Ovary (tissue), 3 donors: ENCODE data around the gene FBXO9.

Experiments used
- POLR2A ChIP-seq: fragments of 450-650 bp; IDR thresholded peaks from one replicate; pipeline ENCODE4 v1.6.1; 2017; ENCODE audit warnings: antibody characterized with exemption, mild to moderate bottlenecking, moderate library complexity
- TF ChIP-seq, protein P1 (sequence below), 3 donors: fragments of 450-650 bp in 2 of 3; fragments of 200-600 bp in 1 of 3; IDR thresholded peaks; one replicate each; pipeline versions ENCODE4 v1.5.1 to v1.8.0; 2016 to 2022; ENCODE audit warnings: antibody characterized with exemption in 3 of 3, mild to moderate bottlenecking in 1 of 3
- donor health status: DM: no; HTN: no; CAD: no.

DNA sequence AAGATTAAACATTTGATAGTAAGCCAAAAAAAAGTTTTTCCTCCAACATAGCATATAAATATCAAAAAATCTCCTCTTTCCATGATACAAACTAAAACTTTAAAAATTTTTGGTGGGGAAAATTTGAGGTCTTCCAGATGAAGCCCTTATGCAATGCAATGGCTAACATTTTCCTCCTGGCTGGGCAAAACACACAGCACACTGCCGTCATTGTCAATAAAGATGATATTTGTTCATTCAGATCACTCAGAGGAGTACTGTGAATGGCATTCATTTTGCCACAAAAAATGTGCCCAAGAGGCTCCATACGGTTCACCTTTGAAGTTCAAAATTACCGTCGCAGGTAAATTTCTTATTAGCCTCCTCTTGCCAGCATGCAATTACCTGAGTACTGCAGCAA lies 33.9 kb upstream of the FBXO9 start:
- TF ChIP-seq, protein P1, sequence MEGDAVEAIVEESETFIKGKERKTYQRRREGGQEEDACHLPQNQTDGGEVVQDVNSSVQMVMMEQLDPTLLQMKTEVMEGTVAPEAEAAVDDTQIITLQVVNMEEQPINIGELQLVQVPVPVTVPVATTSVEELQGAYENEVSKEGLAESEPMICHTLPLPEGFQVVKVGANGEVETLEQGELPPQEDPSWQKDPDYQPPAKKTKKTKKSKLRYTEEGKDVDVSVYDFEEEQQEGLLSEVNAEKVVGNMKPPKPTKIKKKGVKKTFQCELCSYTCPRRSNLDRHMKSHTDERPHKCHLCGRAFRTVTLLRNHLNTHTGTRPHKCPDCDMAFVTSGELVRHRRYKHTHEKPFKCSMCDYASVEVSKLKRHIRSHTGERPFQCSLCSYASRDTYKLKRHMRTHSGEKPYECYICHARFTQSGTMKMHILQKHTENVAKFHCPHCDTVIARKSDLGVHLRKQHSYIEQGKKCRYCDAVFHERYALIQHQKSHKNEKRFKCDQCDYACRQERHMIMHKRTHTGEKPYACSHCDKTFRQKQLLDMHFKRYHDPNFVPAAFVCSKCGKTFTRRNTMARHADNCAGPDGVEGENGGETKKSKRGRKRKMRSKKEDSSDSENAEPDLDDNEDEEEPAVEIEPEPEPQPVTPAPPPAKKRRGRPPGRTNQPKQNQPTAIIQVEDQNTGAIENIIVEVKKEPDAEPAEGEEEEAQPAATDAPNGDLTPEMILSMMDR (IDR thresholded peaks at IDR 0.05) = no peak
- TF ChIP-seq POLR2A = no peak
